ENCODE results near the gene CKAP2. TPM values are rescaled to one million over a fixed set of nuclear protein-coding genes. Genes with fewer than 3 reads are reported as not detected.
"Not testable (repeated sequence)": the region's sequence is repeated elsewhere in the genome, so short reads cannot be mapped to it uniquely, and the experiment has no call there.

The CKAP2 gene
- 38.2 TPM for polyA plus RNA-seq (ENCODE audit: insufficient read length)

- peak; percentile 91 for DNase-seq (ENCODE audit: low read depth)
These were observed at the start of gene CKAP2 for GRCh38 chr13:52454820-52455676. Gene CKAP2, plus strand, starts transcription at chr13:52455478. Its CDS starts 79 bp downstream, at chr13:52455557.

GRCh38 chr13:52405767-52406494 is 49.3 kb upstream of the CKAP2 start, which contains the start of gene THSD1:
Gene THSD1, minus strand, starts transcription at chr13:52406172. Its CDS starts 3,572 bp downstream, at chr13:52402600.
- DNase-seq (ENCODE audit: low read depth) = no peak

GRCh38 chr13:52406629-52407028 is 48.6 kb upstream of the CKAP2 start:
- DNase-seq (ENCODE audit: low read depth) = no peak

GRCh38 chr13:52407436-52407835 is 47.8 kb upstream of the CKAP2 start:
- DNase-seq (ENCODE audit: low read depth) = not testable (repeated sequence)

- not testable (repeated sequence) for DNase-seq (ENCODE audit: low read depth)
These were observed 47.1 kb upstream of the CKAP2 start for GRCh38 chr13:52408071-52408658.

GRCh38 chr13:52411629-52412028 is 43.6 kb upstream of the CKAP2 start:
- DNase-seq (ENCODE audit: low read depth) = no peak

GRCh38 chr13:52412128-52412527 is 43.1 kb upstream of the CKAP2 start:
- no peak for DNase-seq (ENCODE audit: low read depth)

GRCh38 chr13:52414051-52414450 is 41.2 kb upstream of the CKAP2 start:
- DNase-seq (ENCODE audit: low read depth) = no peak

- DNase-seq (ENCODE audit: low read depth) = no peak
These were observed 40.3 kb upstream of the CKAP2 start for GRCh38 chr13:52414963-52415362.

- no peak for DNase-seq (ENCODE audit: low read depth)
These were observed 36.2 kb upstream of the CKAP2 start for GRCh38 chr13:52419080-52419479.

- DNase-seq (ENCODE audit: low read depth) = no peak
These were observed 34.1 kb upstream of the CKAP2 start for GRCh38 chr13:52421216-52421615.

- DNase-seq (ENCODE audit: low read depth) = no peak
These were observed 27.0 kb upstream of the CKAP2 start for GRCh38 chr13:52428295-52428694.

GRCh38 chr13:52432456-52432855 is 22.8 kb upstream of the CKAP2 start:
- no peak for DNase-seq (ENCODE audit: low read depth)

- no peak for DNase-seq (ENCODE audit: low read depth)
These were observed 9.0 kb upstream of the CKAP2 start for GRCh38 chr13:52446265-52446664.

GRCh38 chr13:52447354-52447753 is 7.9 kb upstream of the CKAP2 start:
- DNase-seq (ENCODE audit: low read depth) = no peak

GRCh38 chr13:52447815-52448552 is 7.3 kb upstream of the CKAP2 start:
- no peak for DNase-seq (ENCODE audit: low read depth)

- DNase-seq (ENCODE audit: low read depth) = no peak
These were observed 5.8 kb upstream of the CKAP2 start for GRCh38 chr13:52449331-52450011.

GRCh38 chr13:52450012-52450792 is 5.1 kb upstream of the CKAP2 start, which contains the start of gene VPS36:
Gene VPS36, minus strand, starts transcription at chr13:52450634. Its CDS starts 40 bp downstream, at chr13:52450594.
- peak; percentile 90 for DNase-seq (ENCODE audit: low read depth)

GRCh38 chr13:52450793-52451116 is 4.5 kb upstream of the CKAP2 start:
- no peak for DNase-seq (ENCODE audit: low read depth)

GRCh38 chr13:52451135-52451804 is 4.0 kb upstream of the CKAP2 start:
- no peak for DNase-seq (ENCODE audit: low read depth)
